ENCODE results near the gene NEK4. TPM values are rescaled to one million over a fixed set of nuclear protein-coding genes. Genes with fewer than 3 reads are reported as not detected.

NEK4 gene
- total and polyA plus RNA-seq, 2 of the 13 experiments (the other 11 are each of a cell fraction or from before 2014, with no cell fraction given), result 16.5 to 38.0 TPM

GRCh38 chr3:52775877-52776276, 5.1 kb upstream of the NEK4 start (continued):
- TF ChIP-seq SIN3B (IDR thresholded peaks at IDR 0.05; ENCODE audit: low read length) (no peak), ZNF24 (IDR thresholded peaks at IDR 0.05) (no peak), UBTF (CRISPR knock-in tag; IDR thresholded peaks at IDR 0.05) (no peak), ZEB1 (IDR thresholded peaks at IDR 0.05; ENCODE audit: insufficient replicate concordance, low read depth) (no peak), PITX1 (CRISPR knock-in tag; IDR thresholded peaks at IDR 0.05) (no peak), KLF16 (CRISPR knock-in tag; IDR thresholded peaks at IDR 0.05) (no peak), KDM2A (CRISPR knock-in tag; IDR thresholded peaks at IDR 0.05; ENCODE audit: borderline replicate concordance, low read depth) (no peak), RNF219 (CRISPR knock-in tag; IDR thresholded peaks at IDR 0.05) (no peak), ZSCAN25 (CRISPR knock-in tag; IDR thresholded peaks at IDR 0.05) (no peak), SNAPC5 (CRISPR knock-in tag; IDR thresholded peaks at IDR 0.05; ENCODE audit: borderline replicate concordance) (no peak), ZNF792 (CRISPR knock-in tag; IDR thresholded peaks at IDR 0.05) (no peak), NFE2L1 (CRISPR knock-in tag; IDR thresholded peaks at IDR 0.05; ENCODE audit: borderline replicate concordance) (no peak), ZNF367 (CRISPR knock-in tag; IDR thresholded peaks at IDR 0.05; ENCODE audit: borderline replicate concordance) (no peak), ZNF572 (CRISPR knock-in tag; IDR thresholded peaks at IDR 0.05) (no peak), ZNF557 (CRISPR knock-in tag; IDR thresholded peaks at IDR 0.05) (no peak), ZNF768 (CRISPR knock-in tag; IDR thresholded peaks at IDR 0.05) (peak; percentile 70; the same call in 1 of the 2 replicates), MED13 (CRISPR knock-in tag; IDR thresholded peaks at IDR 0.05) (no peak), ZNF414 (CRISPR knock-in tag; IDR thresholded peaks at IDR 0.05) (no peak), ZNF646 (CRISPR knock-in tag; IDR thresholded peaks at IDR 0.05) (no peak), ZNF891 (CRISPR knock-in tag; IDR thresholded peaks at IDR 0.05) (no peak)

Measured in HepG2 (cell line).